ENCODE measurements around the gene MS4A7.

DNA sequence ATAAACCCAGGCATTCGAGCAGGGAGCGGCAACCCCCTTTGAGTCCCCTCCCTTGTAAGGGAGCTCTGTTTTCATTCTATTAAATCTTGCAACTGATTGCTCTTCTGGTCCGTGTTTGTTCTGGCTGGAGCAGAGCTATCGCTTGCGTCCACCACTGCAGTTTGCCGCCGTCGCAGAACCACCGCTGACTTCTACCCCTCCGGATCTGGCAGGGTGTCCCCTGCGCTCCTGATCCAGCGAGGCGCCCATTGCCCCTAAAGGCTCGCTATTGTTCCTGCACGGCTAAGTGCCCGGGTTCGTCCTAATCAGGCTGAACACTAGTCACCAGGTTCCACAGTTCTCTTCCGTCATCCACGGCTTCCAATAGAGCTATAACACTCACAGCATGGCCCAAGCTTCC, 10.4 kb upstream of the MS4A7 start:
- TF ChIP-seq POLR2AphosphoS5 (IDR thresholded peaks at IDR 0.05; ENCODE audit: borderline replicate concordance, low read depth, low read length): no peak
- no peak for TF ChIP-seq EZH2 (IDR thresholded peaks at IDR 0.05)
- no peak for TF ChIP-seq FOXP2 (optimal IDR thresholded peaks at IDR 0.05; ENCODE audit: control extremely low read depth, extremely low read length, insufficient read depth)

All from SK-N-MC (cell line).